ENCODE data around the gene FCMR.

Gene FCMR

GRCh38 chr1:206967096-206967849 is 45.5 kb upstream of the FCMR start:
- H4K91ac ChIP-seq (ENCODE audit: low read length), result no peak overlapping the region
- no peaks in the 10 kb centered on the region for H3K79me1 ChIP-seq (replicated peaks; ENCODE audit: low read length, poor library complexity, severe bottlenecking)
- WGBS, result 66% methylated on average over 8 of the region's 8 CpGs
- no peak overlapping the region for H3K4me2 ChIP-seq (ENCODE audit: low read length, poor library complexity, severe bottlenecking)
- H3K23ac ChIP-seq (ENCODE audit: low read length in 2 of 2), result no peak overlapping the region
- peak; percentile 35 for DNase-seq
- no peak overlapping the region for H2BK5ac ChIP-seq (ENCODE audit: low read depth, low read length, poor library complexity, severe bottlenecking)
- H3K4ac ChIP-seq (ENCODE audit: low read depth in 1 of 2, low read length in 2 of 2), result no peak overlapping the region
- H3K4me1 ChIP-seq (ENCODE audit: control insufficient read depth, insufficient read depth, low read depth, low read length), result peaks cover 7% of the 10 kb centered on the region
- H3K36me3 ChIP-seq (ENCODE audit: control insufficient read depth in 1 of 2, insufficient read depth in 2 of 2, low read depth in 1 of 2, low read length in 2 of 2), result no peaks in the 10 kb centered on the region
- no peaks in the 10 kb centered on the region for H3K9me3 ChIP-seq (ENCODE audit: control insufficient read depth, low read length)
- no peak overlapping the region for H3K4me3 ChIP-seq (ENCODE audit: insufficient read depth in 1 of 2, low read depth in 1 of 2, low read length in 2 of 2)
- H2AK5ac ChIP-seq (ENCODE audit: low read length, severe bottlenecking), result no peak overlapping the region
- H2BK15ac ChIP-seq (ENCODE audit: low read depth, poor library complexity, severe bottlenecking), result no peak overlapping the region
- peaks cover 0 to 48% of the 10 kb centered on the region in 2 experiments for H3K27me3 ChIP-seq (ENCODE audit: control insufficient read depth in 1 of 2, insufficient read depth in 1 of 2, low read length in 2 of 2)
- no peak overlapping the region for H2AFZ ChIP-seq (ENCODE audit: low read depth, low read length)
- H3K18ac ChIP-seq (ENCODE audit: low read depth in 1 of 2, low read length in 2 of 2), result no peak overlapping the region
- no peak overlapping the region for H3K14ac ChIP-seq (ENCODE audit: low read length in 2 of 2)
- no peak overlapping the region for H3K9ac ChIP-seq (ENCODE audit: low read length)
- peak overlapping the region; percentile 11 for H3K27ac ChIP-seq (ENCODE audit: low read length, poor library complexity, severe bottlenecking)
- H4K8ac ChIP-seq (ENCODE audit: low read length), result no peak overlapping the region
- H2BK12ac ChIP-seq (ENCODE audit: low read length in 2 of 2), result no peak overlapping the region
- no peak overlapping the region for H2BK120ac ChIP-seq (ENCODE audit: low read depth, low read length)

DNA sequence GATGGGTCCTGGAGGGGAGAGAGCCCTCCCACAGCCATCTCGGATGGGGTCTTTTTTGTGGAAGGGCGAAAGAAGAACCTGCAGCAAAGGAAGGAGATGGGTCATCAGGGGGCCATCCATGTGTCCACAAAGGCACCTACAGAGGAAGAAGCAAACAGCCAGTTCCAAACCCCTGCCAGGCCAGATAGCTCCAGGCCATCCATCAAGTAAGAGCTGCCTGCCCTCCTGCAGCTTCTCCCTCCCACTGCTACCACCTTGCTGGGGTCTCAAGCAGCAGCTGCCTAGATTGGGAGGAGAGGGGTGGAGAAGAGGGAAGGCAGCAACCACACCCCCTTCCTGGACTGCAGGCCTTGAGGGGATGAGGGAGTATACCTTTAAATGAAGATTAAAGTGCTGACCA is 44.0 kb upstream of the FCMR start:
- Histone ChIP-seq H3K4me1 (ENCODE audit: control insufficient read depth, insufficient read depth, low read depth, low read length) (peaks cover 8% of the 10 kb centered on the region), H3K27me3 (ENCODE audit: control insufficient read depth in 1 of 2, insufficient read depth in 1 of 2, low read length in 2 of 2) (peaks cover 0 to 41% of the 10 kb centered on the region in 2 experiments), H2BK15ac (ENCODE audit: low read depth, poor library complexity, severe bottlenecking) (no peak overlapping the region), H3K23ac (ENCODE audit: low read length in 2 of 2) (no peak overlapping the region), H3K4me3 (ENCODE audit: insufficient read depth in 1 of 2, low read depth in 1 of 2, low read length in 2 of 2) (no peak overlapping the region), H3K18ac (ENCODE audit: low read depth in 1 of 2, low read length in 2 of 2) (no peak overlapping the region), H3K79me1 (replicated peaks; ENCODE audit: low read length, poor library complexity, severe bottlenecking) (no peaks in the 10 kb centered on the region), H3K9ac (ENCODE audit: low read length) (no peak overlapping the region), H3K27ac (ENCODE audit: low read length, poor library complexity, severe bottlenecking) (no peak overlapping the region), H4K91ac (ENCODE audit: low read length) (no peak overlapping the region), H2BK5ac (ENCODE audit: low read depth, low read length, poor library complexity, severe bottlenecking) (no peak overlapping the region), H2BK12ac (ENCODE audit: low read length in 2 of 2) (no peak overlapping the region), H3K9me3 (ENCODE audit: control insufficient read depth, low read length) (no peaks in the 10 kb centered on the region), H2AK5ac (ENCODE audit: low read length, severe bottlenecking) (no peak overlapping the region), H3K36me3 (ENCODE audit: control insufficient read depth in 1 of 2, insufficient read depth in 2 of 2, low read depth in 1 of 2, low read length in 2 of 2) (no peaks in the 10 kb centered on the region), H3K14ac (ENCODE audit: low read length in 2 of 2) (no peak overlapping the region), H2AFZ (ENCODE audit: low read depth, low read length) (no peak overlapping the region), H3K4ac (ENCODE audit: low read depth in 1 of 2, low read length in 2 of 2) (no peak overlapping the region), H2BK120ac (ENCODE audit: low read depth, low read length) (no peak overlapping the region), H3K4me2 (ENCODE audit: low read length, poor library complexity, severe bottlenecking) (no peak overlapping the region), H4K8ac (ENCODE audit: low read length) (no peak overlapping the region)
- 50% methylated on average over 1 of the region's 2 CpGs for WGBS
- DNase-seq, result no peak

- Histone ChIP-seq H3K4ac (ENCODE audit: low read depth in 1 of 2, low read length in 2 of 2) (no peak overlapping the region), H2BK120ac (ENCODE audit: low read depth, low read length) (no peak overlapping the region), H3K14ac (ENCODE audit: low read length in 2 of 2) (no peak overlapping the region), H3K23ac (ENCODE audit: low read length in 2 of 2) (no peak overlapping the region), H3K27ac (ENCODE audit: low read length, poor library complexity, severe bottlenecking) (no peak overlapping the region), H3K4me2 (ENCODE audit: low read length, poor library complexity, severe bottlenecking) (no peak overlapping the region), H3K9ac (ENCODE audit: low read length) (no peak overlapping the region), H2BK12ac (ENCODE audit: low read length in 2 of 2) (no peak overlapping the region), H2BK5ac (ENCODE audit: low read depth, low read length, poor library complexity, severe bottlenecking) (no peak overlapping the region), H4K91ac (ENCODE audit: low read length) (no peak overlapping the region), H3K9me3 (ENCODE audit: control insufficient read depth, low read length) (no peaks in the 10 kb centered on the region), H3K36me3 (ENCODE audit: control insufficient read depth in 1 of 2, insufficient read depth in 2 of 2, low read depth in 1 of 2, low read length in 2 of 2) (no peaks in the 10 kb centered on the region), H2AFZ (ENCODE audit: low read depth, low read length) (no peak overlapping the region), H3K4me1 (ENCODE audit: control insufficient read depth, insufficient read depth, low read depth, low read length) (peaks cover 7% of the 10 kb centered on the region), H2BK15ac (ENCODE audit: low read depth, poor library complexity, severe bottlenecking) (no peak overlapping the region), H3K27me3 (ENCODE audit: control insufficient read depth in 1 of 2, insufficient read depth in 1 of 2, low read length in 2 of 2) (peaks cover 0 to 39% of the 10 kb centered on the region in 2 experiments), H4K8ac (ENCODE audit: low read length) (no peak overlapping the region), H3K79me1 (replicated peaks; ENCODE audit: low read length, poor library complexity, severe bottlenecking) (no peaks in the 10 kb centered on the region), H3K18ac (ENCODE audit: low read depth in 1 of 2, low read length in 2 of 2) (no peak overlapping the region), H3K4me3 (ENCODE audit: insufficient read depth in 1 of 2, low read depth in 1 of 2, low read length in 2 of 2) (no peak overlapping the region), H2AK5ac (ENCODE audit: low read length, severe bottlenecking) (no peak overlapping the region)
- DNase-seq, result no peak
- 80% methylated on average over 1 of the region's 1 CpG for WGBS
Observed at GRCh38 chr1:206963740-206964139, 42.0 kb upstream of the FCMR start.

DNA sequence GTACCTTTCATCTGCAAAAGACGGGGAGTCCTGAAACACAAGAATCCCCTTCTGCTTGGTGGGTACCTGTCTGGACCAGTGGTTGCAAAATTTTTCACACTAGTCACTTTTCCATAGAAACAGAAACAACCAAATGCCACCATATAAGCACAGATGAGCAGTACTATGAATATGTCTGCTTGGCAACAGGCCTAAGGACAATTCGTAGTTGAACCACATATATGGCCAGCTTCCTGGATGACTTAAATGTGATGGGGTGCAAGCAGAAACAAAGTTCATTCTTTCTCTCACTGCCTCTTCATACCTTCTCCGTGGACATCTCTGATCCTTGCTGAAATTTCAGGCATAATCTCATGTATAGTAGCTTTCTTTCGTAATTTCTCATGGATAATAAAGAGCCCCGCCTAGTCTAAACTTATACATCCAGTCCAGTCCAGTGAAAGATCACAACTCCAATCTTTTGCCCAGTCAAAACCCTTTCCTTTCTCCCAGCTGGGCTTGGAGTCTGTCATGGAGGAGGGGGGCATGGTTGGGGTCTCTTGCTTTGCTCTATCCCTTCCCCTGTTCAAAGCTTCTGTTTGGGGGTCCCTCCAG is 41.5 kb upstream of the FCMR start:
- H4K8ac ChIP-seq (ENCODE audit: low read length), result no peak overlapping the region
- no peak overlapping the region for H3K14ac ChIP-seq (ENCODE audit: low read length in 2 of 2)
- no peak overlapping the region for H3K9ac ChIP-seq (ENCODE audit: low read length)
- H4K91ac ChIP-seq (ENCODE audit: low read length), result no peak overlapping the region
- H3K27me3 ChIP-seq (ENCODE audit: control insufficient read depth in 1 of 2, insufficient read depth in 1 of 2, low read length in 2 of 2), result peaks cover 0 to 39% of the 10 kb centered on the region in 2 experiments
- no peak overlapping the region for H2BK5ac ChIP-seq (ENCODE audit: low read depth, low read length, poor library complexity, severe bottlenecking)
- no peaks in the 10 kb centered on the region for H3K79me1 ChIP-seq (replicated peaks; ENCODE audit: low read length, poor library complexity, severe bottlenecking)
- H3K4me1 ChIP-seq (ENCODE audit: control insufficient read depth, insufficient read depth, low read depth, low read length), result peaks cover 7% of the 10 kb centered on the region
- no peak overlapping the region for H3K4me2 ChIP-seq (ENCODE audit: low read length, poor library complexity, severe bottlenecking)
- no peaks in the 10 kb centered on the region for H3K36me3 ChIP-seq (ENCODE audit: control insufficient read depth in 1 of 2, insufficient read depth in 2 of 2, low read depth in 1 of 2, low read length in 2 of 2)
- WGBS, result 90% methylated on average over 5 of the region's 5 CpGs
- H3K18ac ChIP-seq (ENCODE audit: low read depth in 1 of 2, low read length in 2 of 2), result no peak overlapping the region
- H3K27ac ChIP-seq (ENCODE audit: low read length, poor library complexity, severe bottlenecking), result no peak overlapping the region
- H3K23ac ChIP-seq (ENCODE audit: low read length in 2 of 2), result no peak overlapping the region
- H2BK12ac ChIP-seq (ENCODE audit: low read length in 2 of 2), result no peak overlapping the region
- no peak overlapping the region for H3K4me3 ChIP-seq (ENCODE audit: insufficient read depth in 1 of 2, low read depth in 1 of 2, low read length in 2 of 2)
- H2BK120ac ChIP-seq (ENCODE audit: low read depth, low read length), result no peak overlapping the region
- no peak for DNase-seq
- no peak overlapping the region for H2BK15ac ChIP-seq (ENCODE audit: low read depth, poor library complexity, severe bottlenecking)
- H2AK5ac ChIP-seq (ENCODE audit: low read length, severe bottlenecking), result no peak overlapping the region
- no peaks in the 10 kb centered on the region for H3K9me3 ChIP-seq (ENCODE audit: control insufficient read depth, low read length)
- H2AFZ ChIP-seq (ENCODE audit: low read depth, low read length), result no peak overlapping the region
- no peak overlapping the region for H3K4ac ChIP-seq (ENCODE audit: low read depth in 1 of 2, low read length in 2 of 2)
